ENCODE measurements around the gene CLCN3.

- TF ChIP-seq CTCF (IDR thresholded peaks at IDR 0.05; ENCODE audit: poor library complexity) = no peak
- TF ChIP-seq EZH2 (IDR thresholded peaks at IDR 0.05; ENCODE audit: borderline replicate concordance) = no peak
Observed at GRCh38 chr4:169761846-169762245, 141.5 kb downstream of the CLCN3 start.
